Adipose tissue (tissue), 3 donors: ENCODE results near the gene GPR171. TPM values are rescaled to one million over a fixed set of nuclear protein-coding genes. Genes with fewer than 3 reads are reported as not detected.
"Not testable (repeated sequence)": the region's sequence is repeated elsewhere in the genome, so short reads cannot be mapped to it uniquely, and the experiment has no call there.

ENCODE experiments used
- H3K27ac ChIP-seq: one replicate; pipeline ENCODE4 v1.5.1; 2013; ENCODE audit warnings: low read depth, low read length
- WGBS, 3 donors: extraction: QIAGEN DNeasy Blood & Tissue Kit; methylation state at CpG; one replicate each; pipeline ENCODE4 v1.1.7; 2013; 5-methylcytosine and 5-hydroxymethylcytosine counted together
- polyA plus RNA-seq, 3 donors: library from polyadenylated mRNA; stranded (reverse); fragments of 200-250 nt; gene quantifications; one replicate each; pipeline ENCODE4 v1.2.3, GENCODE V29; 2013
- donor health status: healthy with polysubstance abuse.
- donor health status: Bipolar disorder and iron deficiency.
- donor health status: healthy.

The GPR171 gene, protein sequence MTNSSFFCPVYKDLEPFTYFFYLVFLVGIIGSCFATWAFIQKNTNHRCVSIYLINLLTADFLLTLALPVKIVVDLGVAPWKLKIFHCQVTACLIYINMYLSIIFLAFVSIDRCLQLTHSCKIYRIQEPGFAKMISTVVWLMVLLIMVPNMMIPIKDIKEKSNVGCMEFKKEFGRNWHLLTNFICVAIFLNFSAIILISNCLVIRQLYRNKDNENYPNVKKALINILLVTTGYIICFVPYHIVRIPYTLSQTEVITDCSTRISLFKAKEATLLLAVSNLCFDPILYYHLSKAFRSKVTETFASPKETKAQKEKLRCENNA
- polyA plus RNA-seq: 1 to 10 TPM in 2 of 3 donors, under 1 TPM in 1; 0.59 to 1.0 (median 1.0) TPM

DNA sequence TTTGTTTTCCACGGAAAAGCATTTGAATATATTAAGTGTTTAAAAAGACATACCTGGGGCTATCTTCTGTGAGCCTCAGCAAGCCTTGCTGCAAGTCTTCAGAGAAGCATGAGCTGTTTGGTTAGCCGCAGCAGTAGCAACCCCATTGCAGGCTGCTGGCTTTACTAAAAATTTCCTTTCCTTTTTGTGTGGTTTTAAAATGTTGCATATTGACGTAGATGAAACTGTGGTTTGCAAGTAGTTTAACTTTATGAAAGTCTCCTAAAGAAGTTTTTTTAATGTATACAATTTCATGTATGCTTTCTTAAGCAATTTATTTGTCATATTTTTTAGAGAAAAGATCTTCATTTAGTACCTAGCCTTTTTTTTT, at the start of gene GPR171:
TSS of gene GPR171 (minus strand) at position 166 of the 370 bp plus-strand sequence. CDS start 3,830 bp downstream, outside the sequence.
- 71 to 87% (median 75%) methylated on average over 3 of the region's 3 CpGs for WGBS, 3 donors
- H3K27ac ChIP-seq: no peak within 1 kb of the TSS

DNA sequence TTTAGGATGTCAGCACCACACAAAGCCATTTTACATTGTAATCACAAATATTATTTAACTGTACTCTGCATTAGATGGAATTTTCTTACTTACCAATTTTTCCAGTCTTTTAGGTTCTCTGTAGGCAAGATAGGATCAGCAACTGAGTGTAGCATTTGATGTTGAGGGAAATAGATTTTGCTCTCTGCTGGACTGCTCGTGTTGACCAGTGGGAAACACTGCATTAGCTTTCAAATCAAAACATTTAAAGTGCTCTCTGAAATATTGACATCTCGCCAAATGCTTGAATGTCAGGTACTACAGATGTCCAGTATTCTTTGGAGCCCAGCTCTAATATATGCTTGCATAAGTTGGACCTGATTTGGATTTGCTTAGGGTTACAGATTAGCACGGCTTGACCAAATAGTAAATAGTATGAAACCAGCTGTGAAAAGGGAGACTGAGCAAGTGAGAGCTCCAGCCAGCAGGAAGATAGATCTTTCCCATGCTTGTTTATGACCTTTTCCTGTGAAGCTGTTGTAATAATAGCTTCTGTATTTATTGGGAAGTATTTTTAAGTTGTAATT, 45.8 kb upstream of the GPR171 start:
- H3K27ac ChIP-seq: no peak overlapping the region
- WGBS, 3 donors: 20 to 61% (median 49%) methylated on average over 3 of the region's 3 CpGs

DNA sequence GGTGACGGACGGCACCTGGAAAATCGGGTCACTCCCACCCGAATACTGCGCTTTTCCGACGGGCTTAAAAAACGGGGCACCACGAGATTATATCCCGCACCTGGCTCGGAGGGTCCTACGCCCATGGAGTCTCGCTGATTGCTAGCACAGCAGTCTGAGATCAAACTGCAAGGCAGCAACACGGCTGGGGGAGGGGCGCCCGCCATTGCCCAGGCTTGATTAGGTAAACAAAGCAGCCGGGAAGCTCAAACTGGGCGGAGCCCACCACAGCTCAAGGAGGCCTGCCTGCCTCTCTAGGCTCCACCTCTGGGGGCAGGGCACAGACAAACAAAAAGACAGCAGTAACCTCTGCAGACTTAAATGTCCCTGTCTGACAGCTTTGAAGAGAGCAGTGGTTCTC, 39.0 kb upstream of the GPR171 start:
- not testable (repeated sequence) for H3K27ac ChIP-seq
- 62 to 93% (median 66%) methylated on average over 7 to 18 of the region's 18 CpGs for WGBS, 3 donors

DNA sequence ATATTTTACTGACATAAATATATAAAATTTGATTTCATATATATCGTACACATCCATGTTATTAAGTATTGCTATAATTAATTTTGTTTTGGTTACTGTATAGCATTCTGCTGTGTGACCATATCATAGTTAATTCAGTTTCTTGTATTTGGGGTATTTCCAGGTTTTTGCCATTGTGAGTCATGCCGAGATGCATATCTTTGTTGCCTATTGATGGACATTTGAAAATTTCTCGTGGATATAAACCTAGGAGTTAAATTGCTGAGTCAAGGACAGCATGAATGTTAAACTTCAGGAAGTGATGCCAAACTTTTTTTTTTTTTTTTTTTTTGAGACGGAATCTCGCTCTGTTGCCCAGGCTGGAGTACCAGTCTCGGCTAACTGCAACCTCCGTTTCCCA, 33.7 kb upstream of the GPR171 start:
- 85 to 92% (median 92%) methylated on average over 7 of the region's 7 CpGs for WGBS, 3 donors
- no peak overlapping the region for H3K27ac ChIP-seq

DNA sequence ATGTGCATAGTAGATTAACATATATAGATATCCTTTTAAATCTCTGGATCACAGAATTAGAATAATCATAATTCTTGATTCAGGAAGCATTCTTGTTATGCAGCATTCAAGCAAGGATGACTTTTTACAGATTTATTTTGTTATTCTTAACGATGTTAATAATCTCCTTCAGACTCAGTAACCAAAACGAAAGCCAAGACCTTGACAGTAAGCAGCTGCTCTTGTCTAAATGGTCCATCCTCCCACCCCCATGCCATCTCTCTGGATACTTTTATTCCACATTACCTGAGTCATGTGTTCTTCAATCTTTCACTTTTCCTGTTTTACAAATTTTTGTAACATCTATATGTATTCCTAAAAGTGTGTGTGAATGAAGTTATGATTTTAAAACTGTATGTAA, 33.3 kb upstream of the GPR171 start:
- H3K27ac ChIP-seq: no peak overlapping the region
- 48 to 69% (median 55%) methylated on average over 2 of the region's 2 CpGs for WGBS, 3 donors

DNA sequence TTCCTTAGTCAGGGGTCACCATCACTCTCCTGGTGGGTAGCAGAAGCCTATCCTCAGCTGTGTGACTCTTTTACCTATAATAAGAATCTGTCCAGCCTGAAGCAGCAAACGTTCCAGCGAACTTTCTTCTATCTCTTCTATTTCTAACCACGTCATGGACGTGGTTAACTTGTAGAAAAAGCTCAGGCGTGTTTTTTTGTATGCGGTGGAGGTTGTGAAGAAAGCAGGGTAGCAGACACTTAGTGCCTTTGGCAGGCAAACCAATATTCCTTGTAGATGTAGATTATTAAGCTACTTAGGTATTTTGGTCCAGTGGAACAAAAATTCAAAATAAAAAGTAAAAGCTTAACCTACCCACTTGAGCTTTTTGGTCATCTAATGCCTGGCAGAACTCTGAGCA, 31.8 kb upstream of the GPR171 start:
- WGBS, 3 donors: 77 to 89% (median 83%) methylated on average over 6 of the region's 6 CpGs
- no peak overlapping the region for H3K27ac ChIP-seq

DNA sequence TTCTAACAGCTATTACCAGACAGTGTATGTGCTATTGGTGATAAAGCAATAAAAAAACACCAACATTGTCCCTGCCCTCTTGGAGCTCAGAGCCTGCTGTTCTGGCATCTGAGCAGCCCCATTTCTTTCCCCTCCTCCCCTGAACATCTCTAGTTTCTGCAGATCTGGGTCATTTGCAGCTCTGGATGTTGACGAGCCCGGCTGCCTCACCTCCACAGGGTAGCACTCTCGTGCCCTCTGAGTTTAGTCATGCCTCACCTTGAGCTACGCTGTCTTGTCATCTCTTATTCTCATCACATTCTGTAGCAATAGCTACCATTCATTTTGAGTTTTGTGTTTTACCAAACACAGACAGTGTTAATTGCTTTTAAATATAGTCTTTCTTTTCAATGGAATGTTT, 30.0 kb upstream of the GPR171 start:
- WGBS, 3 donors: 88 to 95% (median 90%) methylated on average over 4 of the region's 4 CpGs
- no peak overlapping the region for H3K27ac ChIP-seq

DNA sequence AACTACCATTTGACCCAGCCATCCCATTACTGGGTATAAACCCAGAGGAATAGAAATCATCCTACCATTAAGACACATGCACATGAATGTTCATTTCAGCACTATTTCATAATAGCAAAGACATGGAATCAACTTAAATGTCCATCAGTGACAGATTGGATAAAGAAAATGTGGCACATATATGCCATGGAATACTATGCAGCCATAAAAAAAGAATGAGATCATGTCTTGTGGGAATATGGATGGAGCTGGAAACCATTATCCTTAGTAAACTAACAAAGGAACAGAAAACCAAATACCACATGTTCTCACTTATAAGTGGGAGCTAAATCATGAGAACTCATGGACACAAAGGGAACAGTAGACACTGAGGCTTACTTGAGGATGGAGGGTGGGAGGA, 29.4 kb upstream of the GPR171 start:
- not testable (repeated sequence) for H3K27ac ChIP-seq

DNA sequence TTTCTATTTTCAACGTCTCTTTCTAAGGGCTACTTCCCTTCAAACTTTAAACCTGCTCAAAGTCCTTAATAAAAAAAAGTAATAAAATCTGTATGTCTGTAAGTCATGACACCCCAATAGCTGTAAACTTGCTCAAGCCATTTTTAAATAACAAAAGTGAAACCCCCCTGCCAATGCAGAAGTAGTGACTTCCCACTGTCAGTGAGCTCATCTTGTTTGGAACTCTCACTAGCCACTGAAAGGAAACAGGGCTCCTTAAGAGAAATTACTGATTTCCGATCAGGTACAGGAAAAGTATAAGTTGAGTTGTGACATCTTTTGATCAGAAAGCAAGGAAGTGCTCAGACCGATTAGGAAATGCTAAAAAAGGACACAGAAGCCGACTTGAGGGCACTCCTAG, 27.6 kb upstream of the GPR171 start:
- H3K27ac ChIP-seq: no peak overlapping the region
- 26 to 66% (median 34%) methylated on average over 4 of the region's 4 CpGs for WGBS, 3 donors

DNA sequence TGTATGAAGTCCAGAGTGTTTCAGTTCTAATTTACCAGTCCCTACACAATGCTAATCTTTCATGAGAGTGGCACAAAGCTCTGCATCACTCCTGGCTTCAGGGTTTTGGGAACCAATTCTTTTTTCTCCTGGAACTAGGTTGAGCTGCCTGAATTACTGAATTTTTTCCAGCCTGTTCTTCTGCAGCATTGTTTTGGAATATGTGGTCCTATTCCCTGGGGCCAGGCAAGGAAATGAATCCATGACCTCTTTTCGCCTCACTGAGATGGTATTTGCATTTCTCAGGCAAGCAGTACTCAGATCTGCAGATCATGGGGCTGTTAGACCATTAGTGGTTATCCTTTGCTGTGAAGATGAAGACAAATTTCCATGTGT, 25.6 kb upstream of the GPR171 start:
- H3K27ac ChIP-seq: no peak overlapping the region
- WGBS, 3 donors: 43 to 57% (median 48%) methylated on average over 1 of the region's 1 CpG

DNA sequence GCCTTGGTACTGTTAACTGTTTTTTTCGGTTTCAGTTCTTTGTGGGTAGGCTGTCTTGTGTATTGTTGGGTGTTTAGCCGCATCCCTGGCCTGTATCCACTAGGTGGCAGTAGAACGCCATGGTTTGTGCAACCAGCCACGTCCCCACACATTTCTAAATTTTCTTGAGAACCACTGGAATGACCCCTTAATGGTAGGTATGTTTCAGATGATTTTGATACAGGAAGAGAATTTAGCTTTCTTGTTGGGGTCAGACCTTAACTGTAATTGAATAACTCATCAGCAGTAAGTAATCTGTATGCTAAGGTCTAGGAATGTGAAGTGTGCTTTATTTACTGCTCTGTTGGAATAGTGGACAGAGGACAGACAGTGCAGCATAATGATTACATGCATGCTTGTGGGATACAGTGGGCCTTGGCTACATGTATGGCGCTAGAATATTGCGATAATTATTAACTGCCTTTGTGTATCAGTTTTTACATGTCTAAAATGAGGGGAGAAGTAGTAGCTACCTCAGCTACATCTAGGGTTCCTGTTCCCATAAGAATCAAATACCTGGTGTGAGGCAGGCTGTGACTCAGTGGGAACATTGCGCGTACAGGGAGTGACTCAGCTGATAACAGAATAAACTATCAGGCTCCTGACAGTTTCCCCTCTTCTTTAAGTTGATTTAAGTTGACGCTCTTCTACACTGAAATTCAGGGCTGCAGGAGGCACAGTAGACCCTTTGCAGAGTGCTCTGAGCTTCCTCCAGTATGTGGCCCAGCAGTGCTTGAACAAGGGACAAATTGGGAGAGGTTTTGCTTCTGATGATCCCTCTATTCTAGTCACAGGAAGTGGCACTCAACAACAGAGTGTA, 25.0 kb upstream of the GPR171 start:
- 31 to 40% (median 38%) methylated on average over 9 of the region's 9 CpGs for WGBS, 3 donors
- H3K27ac ChIP-seq: no peak overlapping the region

DNA sequence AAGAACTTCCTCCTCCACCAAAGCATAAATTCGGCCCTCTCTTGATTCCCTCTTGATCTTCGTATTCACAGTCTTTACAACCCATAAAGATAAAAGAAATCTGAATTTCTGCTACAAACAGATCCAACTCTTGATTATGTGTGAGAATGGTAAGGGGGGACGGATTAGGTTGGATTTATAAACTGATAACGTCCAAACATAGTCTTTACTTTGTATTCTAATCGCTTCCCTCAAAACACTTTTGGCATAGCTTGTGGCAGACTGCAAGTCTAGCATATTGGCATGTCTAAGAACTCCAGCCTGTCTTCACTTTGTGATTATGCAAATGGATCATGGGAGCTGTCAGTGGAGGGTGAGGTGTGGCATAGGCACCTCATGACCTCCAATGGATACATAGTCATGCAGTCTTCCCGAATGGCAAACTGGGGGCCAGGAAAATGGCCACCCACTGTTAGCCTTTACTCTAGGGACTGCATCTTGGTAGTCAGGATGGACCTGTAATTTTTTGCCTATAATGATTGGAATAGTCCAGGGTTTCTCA, 24.3 kb upstream of the GPR171 start:
- H3K27ac ChIP-seq: no peak overlapping the region

DNA sequence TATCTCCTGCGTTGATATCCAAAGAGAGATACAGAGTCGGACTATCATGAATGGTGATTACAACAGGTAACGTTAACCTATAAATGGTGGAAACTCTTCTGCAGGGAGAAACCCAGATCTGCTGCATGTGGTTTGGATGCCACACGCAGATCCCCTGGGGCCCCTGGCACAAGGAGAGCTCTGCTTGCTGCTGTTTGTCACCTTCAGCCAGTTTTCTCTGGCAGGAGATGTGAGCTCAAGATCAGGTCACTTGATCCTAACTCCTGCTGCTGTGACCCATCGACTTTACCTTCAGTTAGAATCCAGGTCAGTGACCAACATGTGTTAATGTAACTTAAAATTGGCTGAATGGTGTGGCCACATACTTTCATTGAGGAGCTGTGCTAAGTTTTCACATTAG, 23.8 kb upstream of the GPR171 start:
- no peak overlapping the region for H3K27ac ChIP-seq
- 82 to 93% (median 82%) methylated on average over 5 of the region's 5 CpGs for WGBS, 3 donors

More for the DNA sequence above, 24.3 kb upstream of the GPR171 start:
- WGBS, 3 donors: 74 to 81% (median 76%) methylated on average over 6 of the region's 6 CpGs

DNA sequence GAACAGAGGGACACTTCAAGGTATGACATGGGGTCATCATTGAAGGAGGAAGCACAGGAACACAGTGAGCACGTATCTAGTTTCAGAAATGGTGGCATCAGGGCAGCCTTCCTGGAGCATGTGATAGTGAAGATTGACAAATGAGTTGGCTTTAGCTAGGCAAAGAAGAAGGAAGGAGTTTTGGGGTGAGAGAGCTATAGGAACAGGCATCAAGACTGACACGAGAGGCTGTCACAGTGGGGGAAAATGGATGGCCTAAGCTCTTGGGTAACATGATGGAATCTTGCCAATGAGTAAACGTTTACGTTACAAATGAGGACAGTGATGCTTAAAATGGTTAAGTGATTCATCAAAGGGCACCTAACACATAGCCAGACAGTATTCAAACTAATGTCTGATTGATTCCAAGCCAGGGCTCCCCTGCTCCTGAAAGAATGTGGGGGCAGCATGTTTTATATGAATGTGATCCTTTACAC, 23.1 kb upstream of the GPR171 start:
- no peak overlapping the region for H3K27ac ChIP-seq
- 35 to 48% (median 39%) methylated on average over 4 of the region's 4 CpGs for WGBS, 3 donors

DNA sequence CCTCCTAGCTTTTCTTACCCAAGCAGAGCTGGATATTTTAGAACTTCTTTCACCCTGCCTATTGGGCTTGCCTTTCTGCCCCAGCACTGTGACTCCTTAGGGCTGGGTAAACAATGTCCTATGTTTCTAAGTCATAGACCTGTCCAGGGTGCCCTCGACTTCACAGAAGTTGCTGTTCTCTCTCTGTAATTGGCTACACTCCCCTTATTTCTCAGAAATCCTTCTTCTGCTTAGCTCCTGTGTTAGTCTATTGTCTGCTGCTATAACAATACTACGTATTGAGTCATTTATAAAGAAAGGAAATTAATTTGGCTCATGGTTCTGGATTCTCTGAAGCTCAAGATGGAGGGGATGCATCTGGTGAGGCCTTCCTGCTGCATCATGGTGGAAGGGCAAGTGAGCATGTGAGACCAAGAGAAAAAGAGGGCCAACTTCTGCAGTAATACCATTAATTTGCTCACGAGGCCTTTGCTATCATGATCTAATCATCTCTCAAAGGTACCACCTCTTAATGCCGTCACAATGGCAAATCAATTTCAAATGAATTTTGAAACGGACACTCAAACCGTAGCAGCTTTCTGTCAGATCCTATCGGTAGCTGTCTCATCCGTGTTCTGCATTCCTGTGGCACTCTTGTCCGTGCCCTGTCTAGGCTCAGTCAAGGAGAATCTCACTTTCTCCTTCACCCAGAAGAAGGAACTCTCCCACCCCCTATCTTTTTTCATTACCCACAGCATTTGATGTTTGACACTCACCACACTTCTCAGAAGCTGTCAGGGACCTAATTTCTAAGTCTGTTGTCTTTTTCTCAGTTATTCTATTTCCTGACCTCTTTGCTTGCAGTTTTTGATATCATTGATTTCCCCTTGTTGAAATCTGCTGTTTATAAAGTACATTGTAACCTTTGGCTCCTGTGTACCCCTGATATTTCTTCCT, 22.3 kb upstream of the GPR171 start:
- WGBS, 3 donors: 75 to 84% (median 80%) methylated on average over 9 of the region's 9 CpGs
- no peak overlapping the region for H3K27ac ChIP-seq

DNA sequence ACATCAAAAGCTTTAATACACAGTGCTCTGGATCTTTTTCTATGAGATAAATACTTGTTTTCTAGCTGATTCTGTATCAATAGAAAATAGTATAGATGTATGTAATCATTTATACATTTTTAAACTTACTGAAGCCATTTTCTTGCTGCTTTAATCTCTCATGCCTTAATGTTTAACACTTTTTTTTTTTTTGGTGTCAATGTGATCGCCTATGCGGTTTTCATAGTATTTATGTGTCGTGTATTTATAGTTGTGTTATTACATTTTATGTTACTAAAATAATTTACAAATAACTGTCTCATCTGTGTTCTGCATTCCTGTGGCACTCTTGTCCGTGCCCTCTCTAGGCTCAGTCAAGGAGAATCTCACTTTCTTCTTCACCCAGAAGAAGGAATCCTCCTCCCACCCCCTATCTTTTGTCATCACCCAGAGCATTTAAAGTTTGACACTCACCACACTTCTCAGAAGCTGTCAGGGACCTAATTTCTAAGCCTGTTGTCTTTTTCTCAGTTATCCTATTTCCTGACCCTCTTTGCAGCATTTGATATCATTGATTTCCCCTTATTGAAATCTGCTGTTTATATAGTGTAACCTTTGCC, 21.4 kb upstream of the GPR171 start:
- H3K27ac ChIP-seq: no peak overlapping the region
- 87 to 93% (median 92%) methylated on average over 4 of the region's 4 CpGs for WGBS, 3 donors

DNA sequence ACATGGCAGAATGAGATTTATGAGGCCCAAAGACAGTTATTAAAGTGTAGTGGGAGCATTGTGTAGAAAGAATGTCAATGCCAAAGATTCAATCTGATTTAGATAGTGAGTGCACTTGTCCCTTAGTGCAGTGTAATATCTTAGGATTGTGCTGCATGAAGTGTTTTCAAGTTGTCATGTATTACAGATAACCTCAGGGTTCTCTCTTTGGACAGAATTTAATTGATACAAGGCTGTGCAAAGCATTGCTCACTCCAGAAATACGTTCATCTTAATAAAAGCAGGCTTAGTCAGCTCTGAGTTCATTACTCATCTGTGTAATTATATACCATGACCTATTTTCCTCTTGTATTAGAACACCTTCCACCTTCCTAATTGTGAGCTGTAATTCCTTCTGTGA, 16.0 kb upstream of the GPR171 start:
- H3K27ac ChIP-seq: no peak overlapping the region

DNA sequence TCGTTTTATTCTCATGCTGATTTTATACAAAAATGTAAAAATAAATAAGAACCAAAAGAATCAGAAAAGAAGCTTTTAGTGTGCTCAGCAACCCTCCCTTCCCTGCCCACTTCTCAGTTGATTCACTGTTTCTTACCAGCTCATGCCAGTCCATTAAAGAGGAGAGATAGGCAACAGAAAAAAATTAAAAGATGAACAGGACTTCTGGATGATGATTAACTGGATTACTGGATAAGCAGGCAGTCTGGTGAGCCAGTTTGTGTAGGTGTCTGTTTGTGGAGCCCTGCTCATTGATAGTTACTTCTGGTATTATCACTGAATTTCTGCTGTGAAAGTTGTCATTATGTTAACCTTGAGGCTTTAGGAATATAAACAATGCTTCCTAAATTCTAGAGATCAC, 15.1 kb upstream of the GPR171 start:
- no peak overlapping the region for H3K27ac ChIP-seq
- WGBS, 3 donors: 26 to 59% (median 46%) methylated on average over 1 of the region's 1 CpG

More for the DNA sequence above, 16.0 kb upstream of the GPR171 start:
- 53 to 69% (median 58%) methylated on average over 1 of the region's 1 CpG for WGBS, 3 donors
